HCT116 (cell line): ENCODE data around the gene TMEM150A. TPM values are rescaled to one million over a fixed set of nuclear protein-coding genes. Genes with fewer than 3 reads are reported as not detected.

ENCODE experiments used
- ATAC-seq: fragments of 200-7000 bp; cut with Tn5 transposase; 2 replicates; pipeline ENCODE4 v1.9.1; 2020; ENCODE audit warnings: mild to moderate bottlenecking, moderate library complexity
- BruUV-seq: library from RNA; stranded (reverse); fragments of 400-500 nt; replicated peaks from 2 replicates; lab custom pipeline; 2021; lab: Mats Ljungman, UMichigan
- CTCF ChIA-PET: fragments of 300-600 bp; sonication (Branson Sonifier 250); formaldehyde crosslinking; loops from one replicate; lab custom pipeline; 2021; ENCODE audit warnings: antibody characterized with exemption; lab: Charles Lee
- POLR2A ChIA-PET: fragments of 300-600, 350-600 bp; sonication (Branson Sonifier 250); formaldehyde crosslinking; loops from one replicate; lab custom pipeline; 2021; ENCODE audit warnings: antibody characterized with exemption; lab: Charles Lee
- RAD21 ChIA-PET, 2 experiments: fragments of 300-600 bp; sonication (Branson Sonifier 250); formaldehyde crosslinking; loops; one replicate each; lab custom pipeline; 2023; ENCODE audit warnings: low total read pairs in 2 of 2; ENCODE audit not compliant: uncharacterized antibody in 2 of 2, unreplicated experiment in 2 of 2, low non-redundant PET in 1 of 2; lab: Charles Lee
- DNase-seq: peaks from one replicate; pipeline ENCODE4 v3.0.0-alpha.2; 2010; ENCODE audit warnings: low read depth, low spot score
- H2AFZ ChIP-seq: fragments of 200-600 bp; shearing (Covaris generic), sonication (generic); 2 replicates; pipeline ENCODE4 v1.6.1; 2017; ENCODE audit warnings: low read depth, mixed run types, mixed read lengths, antibody characterized with exemption, low read length; ENCODE audit not compliant: poor library complexity, severe bottlenecking
- H3K27ac ChIP-seq: 2 replicates; pipeline ENCODE4 v1.5.1; 2012; ENCODE audit warnings: low read depth, low read length
- H3K27me3 ChIP-seq: fragments of 200-600 bp; sonication (generic); 2 replicates; pipeline ENCODE4 v1.6.1; 2016; ENCODE audit warnings: mixed run types, low read length, mixed read lengths; ENCODE audit not compliant: insufficient read depth
- H3K36me3 ChIP-seq, 2 experiments: fragments of 200-500 bp in 1 of 2; fragments of 200-600 bp in 1 of 2; sonication (Bioruptor generic) in 1 of 2; sonication (generic) in 1 of 2; 2 replicates each; pipeline versions ENCODE4 v1.5.1 to v1.6.1; 2014 to 2016; ENCODE audit warnings: low read length in 2 of 2, inconsistent platforms in 1 of 2, mixed read lengths in 1 of 2, mixed run types in 1 of 2; ENCODE audit not compliant: insufficient read depth in 2 of 2, control insufficient read depth in 1 of 2
- H3K4me1 ChIP-seq, 2 experiments: fragments of 200-600 bp in 1 of 2; sonication (generic) in 1 of 2; 2 replicates each; pipeline versions ENCODE4 v1.5.1 to v1.6.1; 2012 to 2017; ENCODE audit warnings: low read length in 2 of 2, inconsistent platforms in 1 of 2, mild to moderate bottlenecking in 1 of 2, mixed read lengths in 1 of 2, mixed run types in 1 of 2, moderate library complexity in 1 of 2; ENCODE audit not compliant: insufficient read depth in 2 of 2, control insufficient read depth in 1 of 2
- H3K4me2 ChIP-seq: fragments of 200-600 bp; sonication (generic); 2 replicates; pipeline ENCODE4 v1.6.1; 2017; ENCODE audit warnings: mixed run types, low read length, mixed read lengths
- H3K4me3 ChIP-seq, 2 experiments: fragments of 200-600 bp in 1 of 2; sonication (generic) in 1 of 2; replicated peaks in 1 of 2; 2 replicates each; pipeline ENCODE4 v1.5.1; 2011 to 2016; ENCODE audit warnings: low read length in 2 of 2, control low read depth in 1 of 2, low read depth in 1 of 2, mild to moderate bottlenecking in 1 of 2, mixed read lengths in 1 of 2, mixed run types in 1 of 2
- H3K79me2 ChIP-seq: fragments of 200-600 bp; sonication (generic); 2 replicates; pipeline ENCODE4 v1.6.1; 2017; ENCODE audit warnings: mild to moderate bottlenecking, mixed run types, low read length, moderate library complexity, mixed read lengths; ENCODE audit not compliant: insufficient read depth
- H3K9ac ChIP-seq: fragments of 200-600 bp; sonication (generic); 2 replicates; pipeline ENCODE4 v1.6.1; 2016; ENCODE audit warnings: low read length, mixed read lengths
- H3K9me2 ChIP-seq: fragments of 200-600 bp; sonication (generic), shearing (Covaris generic); 2 replicates; pipeline ENCODE4 v1.6.1; 2017; ENCODE audit warnings: mixed run types, mild to moderate bottlenecking, moderate library complexity; ENCODE audit not compliant: insufficient read depth
- H3K9me3 ChIP-seq, 2 experiments: fragments of 200-500 bp in 1 of 2; fragments of 200-600 bp in 1 of 2; sonication (Bioruptor generic) in 1 of 2; sonication (generic) in 1 of 2; 2 replicates each; pipeline ENCODE4 v1.6.1; 2014 to 2017; ENCODE audit warnings: low read length in 2 of 2, mixed read lengths in 2 of 2, inconsistent platforms in 1 of 2, low read depth in 1 of 2, mild to moderate bottlenecking in 1 of 2, mixed run types in 1 of 2, moderate library complexity in 1 of 2; ENCODE audit not compliant: control insufficient read depth in 1 of 2, insufficient read depth in 1 of 2
- H4K20me1 ChIP-seq: fragments of 200-600 bp; sonication (generic), shearing (Covaris generic); 2 replicates; pipeline ENCODE4 v1.6.1; 2017; ENCODE audit warnings: mixed run types, mild to moderate bottlenecking, moderate library complexity; ENCODE audit not compliant: insufficient read depth
- CBX3 ChIP-seq: IDR thresholded peaks from 2 replicates; pipeline ENCODE4 v1.6.1; 2012; ENCODE audit warnings: low read depth
- EGR1 ChIP-seq: IDR thresholded peaks from 2 replicates; pipeline ENCODE4 v1.6.1; 2012; ENCODE audit warnings: low read depth
- EZH2 ChIP-seq: fragments of 200-600 bp; sonication (generic); IDR thresholded peaks from 2 replicates; pipeline ENCODE4 v1.6.1; 2017; ENCODE audit warnings: antibody characterized with exemption, mixed run types
- EZH2phosphoT487 ChIP-seq: fragments of 200-600 bp; IDR thresholded peaks from 2 replicates; pipeline ENCODE4 v1.6.1; 2018; ENCODE audit warnings: antibody characterized with exemption, borderline replicate concordance
- FOSL1 ChIP-seq: IDR thresholded peaks from 2 replicates; pipeline ENCODE4 v1.6.1; 2012; ENCODE audit warnings: low read depth
- JUND ChIP-seq: IDR thresholded peaks from 2 replicates; pipeline ENCODE4 v1.6.1; 2012
- POLR2A ChIP-seq: IDR thresholded peaks from 2 replicates; pipeline ENCODE4 v1.7.0; 2011; ENCODE audit warnings: borderline replicate concordance; ENCODE audit not compliant: insufficient read depth, insufficient read length; ENCODE audit errors: extremely low read depth
- POLR2AphosphoS5 ChIP-seq: IDR thresholded peaks from 2 replicates; pipeline ENCODE4 v1.6.1; 2011; ENCODE audit warnings: mild to moderate bottlenecking, low read depth, low read length, moderate library complexity
- SIN3A ChIP-seq: IDR thresholded peaks from 2 replicates; pipeline ENCODE4 v1.6.1; 2012; ENCODE audit warnings: low read depth
- SP1 ChIP-seq: IDR thresholded peaks from 2 replicates; pipeline ENCODE4 v1.6.1; 2012; ENCODE audit warnings: low read depth
- SRF ChIP-seq: IDR thresholded peaks from 2 replicates; pipeline ENCODE4 v1.6.1; 2012; ENCODE audit warnings: low read depth
- TCF7L2 ChIP-seq: IDR thresholded peaks from 2 replicates; pipeline ENCODE4 v1.7.0; 2011; ENCODE audit warnings: borderline replicate concordance, inconsistent platforms; ENCODE audit not compliant: insufficient read depth, insufficient read length; ENCODE audit errors: extremely low read depth
- ZFX ChIP-seq: fragments of 450-650 bp; IDR thresholded peaks from 2 replicates; pipeline ENCODE4 v1.6.1; 2017
- ZNF274 ChIP-seq: fragments of 200-500 bp; sonication (Bioruptor generic); IDR thresholded peaks from 2 replicates; pipeline ENCODE4 v1.6.1; 2014; ENCODE audit warnings: mild to moderate bottlenecking, low read depth, low read length, inconsistent platforms
- intact Hi-C: fragments of 100-400 bp; cut with micrococcal nuclease; formaldehyde crosslinking; loops from 2 replicates; pipeline ENCODE4 v1.10.0; 2022
- total RNA-seq: library from RNA; stranded (reverse); gene quantifications from one replicate; pipeline ENCODE4 v1.2.1, GENCODE V29; 2021; ENCODE audit not compliant: unreplicated experiment
- TF ChIP-seq, protein P1 (sequence below): IDR thresholded peaks from 2 replicates; pipeline ENCODE4 v1.6.1; 2012; ENCODE audit warnings: low read depth
- TF ChIP-seq, protein P2 (sequence below): IDR thresholded peaks from 2 replicates; pipeline ENCODE4 v1.6.1; 2012
- TF ChIP-seq, protein P3 (sequence below): IDR thresholded peaks from 2 replicates; pipeline ENCODE4 v1.6.1; 2011; ENCODE audit warnings: mild to moderate bottlenecking, low read length, moderate library complexity; ENCODE audit not compliant: insufficient replicate concordance; ENCODE audit errors: extremely low read depth
- TF ChIP-seq, protein P4 (sequence below): IDR thresholded peaks from 2 replicates; pipeline ENCODE4 v1.6.1; 2012

TMEM150A gene
- total RNA-seq, 1 experiment from 2014 or later, result 9.9 TPM

DNA sequence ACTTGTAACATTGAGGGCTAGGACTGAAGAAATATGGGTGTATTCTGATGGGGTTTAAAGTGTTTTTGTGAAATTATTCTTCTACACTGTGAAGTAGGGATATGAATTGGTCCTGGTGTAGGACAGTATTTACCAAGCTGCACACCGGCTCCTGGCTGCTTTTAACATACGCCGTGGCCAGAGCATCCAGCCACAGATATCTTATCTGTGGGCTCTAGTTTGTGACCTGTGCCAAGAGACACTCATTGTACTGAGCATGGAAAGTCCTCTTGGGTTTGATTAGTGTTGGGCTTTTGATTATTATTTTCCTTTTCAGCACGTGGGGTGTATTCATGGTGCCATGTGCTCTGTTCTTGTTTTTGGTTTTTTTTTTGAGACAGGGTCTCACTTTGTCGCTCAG is 21.5 kb upstream of the TMEM150A start (continued):
- TF ChIP-seq, protein P1, sequence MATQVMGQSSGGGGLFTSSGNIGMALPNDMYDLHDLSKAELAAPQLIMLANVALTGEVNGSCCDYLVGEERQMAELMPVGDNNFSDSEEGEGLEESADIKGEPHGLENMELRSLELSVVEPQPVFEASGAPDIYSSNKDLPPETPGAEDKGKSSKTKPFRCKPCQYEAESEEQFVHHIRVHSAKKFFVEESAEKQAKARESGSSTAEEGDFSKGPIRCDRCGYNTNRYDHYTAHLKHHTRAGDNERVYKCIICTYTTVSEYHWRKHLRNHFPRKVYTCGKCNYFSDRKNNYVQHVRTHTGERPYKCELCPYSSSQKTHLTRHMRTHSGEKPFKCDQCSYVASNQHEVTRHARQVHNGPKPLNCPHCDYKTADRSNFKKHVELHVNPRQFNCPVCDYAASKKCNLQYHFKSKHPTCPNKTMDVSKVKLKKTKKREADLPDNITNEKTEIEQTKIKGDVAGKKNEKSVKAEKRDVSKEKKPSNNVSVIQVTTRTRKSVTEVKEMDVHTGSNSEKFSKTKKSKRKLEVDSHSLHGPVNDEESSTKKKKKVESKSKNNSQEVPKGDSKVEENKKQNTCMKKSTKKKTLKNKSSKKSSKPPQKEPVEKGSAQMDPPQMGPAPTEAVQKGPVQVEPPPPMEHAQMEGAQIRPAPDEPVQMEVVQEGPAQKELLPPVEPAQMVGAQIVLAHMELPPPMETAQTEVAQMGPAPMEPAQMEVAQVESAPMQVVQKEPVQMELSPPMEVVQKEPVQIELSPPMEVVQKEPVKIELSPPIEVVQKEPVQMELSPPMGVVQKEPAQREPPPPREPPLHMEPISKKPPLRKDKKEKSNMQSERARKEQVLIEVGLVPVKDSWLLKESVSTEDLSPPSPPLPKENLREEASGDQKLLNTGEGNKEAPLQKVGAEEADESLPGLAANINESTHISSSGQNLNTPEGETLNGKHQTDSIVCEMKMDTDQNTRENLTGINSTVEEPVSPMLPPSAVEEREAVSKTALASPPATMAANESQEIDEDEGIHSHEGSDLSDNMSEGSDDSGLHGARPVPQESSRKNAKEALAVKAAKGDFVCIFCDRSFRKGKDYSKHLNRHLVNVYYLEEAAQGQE, result no peak
- TF ChIP-seq ZFX (no peak), EZH2 (no peak), SRF (no peak)
- TF ChIP-seq, protein P2, sequence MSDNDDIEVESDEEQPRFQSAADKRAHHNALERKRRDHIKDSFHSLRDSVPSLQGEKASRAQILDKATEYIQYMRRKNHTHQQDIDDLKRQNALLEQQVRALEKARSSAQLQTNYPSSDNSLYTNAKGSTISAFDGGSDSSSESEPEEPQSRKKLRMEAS, result no peak

DNA sequence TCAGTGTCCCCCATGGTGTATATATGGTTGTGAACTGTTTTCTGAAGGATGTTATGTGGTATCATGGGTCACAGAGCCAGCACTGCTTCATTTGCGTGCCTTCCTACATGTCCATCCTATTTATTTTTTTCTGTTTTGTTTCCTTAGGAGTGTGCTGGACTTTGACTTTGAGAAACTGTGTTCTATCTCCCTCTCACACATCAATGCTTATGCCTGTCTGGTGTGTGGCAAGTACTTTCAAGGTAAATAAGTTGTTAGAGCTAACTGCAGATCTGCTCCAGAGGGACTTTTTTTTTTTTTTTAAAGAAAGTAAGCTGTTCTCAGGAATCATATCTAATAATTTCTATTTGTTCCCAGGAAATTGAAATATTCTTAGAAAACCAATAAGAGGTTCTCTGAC is 18.8 kb upstream of the TMEM150A start:
- Histone ChIP-seq H3K9me2 (no peaks in the 10 kb centered on the region), H3K9me3 (no peaks in the 10 kb centered on the region), H3K9ac (no peak overlapping the region), H3K79me2 (peaks cover 85% of the 10 kb centered on the region), H4K20me1 (no peaks in the 10 kb centered on the region), H3K36me3 (peaks cover 57 to 65% of the 10 kb centered on the region in 2 experiments), H3K27ac (no peak overlapping the region), H3K4me2 (no peak overlapping the region), H3K4me1 (peaks cover 8 to 11% of the 10 kb centered on the region in 2 experiments; a peak in 3 of 4 replicates), H3K27me3 (no peaks in the 10 kb centered on the region), H3K4me3 (no peak overlapping the region), H2AFZ (no peak overlapping the region)
- no peak for ATAC-seq
- ChIA-PET POLR2A (no interaction called here), RAD21 (no interaction called here), CTCF (interaction anchor here (1.9 to 2.0 kb wide), 2 partner anchors 16 to 17 kb away, joined by 7 to 12 read pairs; no protein-coding TSS in a partner anchor)
- intact Hi-C loops, result no loop called here
- no peak for DNase-seq
- no TSS peak for BruUV-seq
- TF ChIP-seq JUND (no peak), POLR2A (no peak), EZH2phosphoT487 (no peak), SRF (no peak), ZFX (no peak), CBX3 (no peak), POLR2AphosphoS5 (no peak), SIN3A (no peak), EZH2 (no peak), EGR1 (no peak), ZNF274 (no peak), TCF7L2 (no peak), SP1 (no peak), FOSL1 (no peak)
- TF ChIP-seq, protein P3, sequence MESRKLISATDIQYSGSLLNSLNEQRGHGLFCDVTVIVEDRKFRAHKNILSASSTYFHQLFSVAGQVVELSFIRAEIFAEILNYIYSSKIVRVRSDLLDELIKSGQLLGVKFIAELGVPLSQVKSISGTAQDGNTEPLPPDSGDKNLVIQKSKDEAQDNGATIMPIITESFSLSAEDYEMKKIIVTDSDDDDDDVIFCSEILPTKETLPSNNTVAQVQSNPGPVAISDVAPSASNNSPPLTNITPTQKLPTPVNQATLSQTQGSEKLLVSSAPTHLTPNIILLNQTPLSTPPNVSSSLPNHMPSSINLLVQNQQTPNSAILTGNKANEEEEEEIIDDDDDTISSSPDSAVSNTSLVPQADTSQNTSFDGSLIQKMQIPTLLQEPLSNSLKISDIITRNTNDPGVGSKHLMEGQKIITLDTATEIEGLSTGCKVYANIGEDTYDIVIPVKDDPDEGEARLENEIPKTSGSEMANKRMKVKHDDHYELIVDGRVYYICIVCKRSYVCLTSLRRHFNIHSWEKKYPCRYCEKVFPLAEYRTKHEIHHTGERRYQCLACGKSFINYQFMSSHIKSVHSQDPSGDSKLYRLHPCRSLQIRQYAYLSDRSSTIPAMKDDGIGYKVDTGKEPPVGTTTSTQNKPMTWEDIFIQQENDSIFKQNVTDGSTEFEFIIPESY, result no peak
- TF ChIP-seq, protein P2, result no peak
- TF ChIP-seq, protein P4, sequence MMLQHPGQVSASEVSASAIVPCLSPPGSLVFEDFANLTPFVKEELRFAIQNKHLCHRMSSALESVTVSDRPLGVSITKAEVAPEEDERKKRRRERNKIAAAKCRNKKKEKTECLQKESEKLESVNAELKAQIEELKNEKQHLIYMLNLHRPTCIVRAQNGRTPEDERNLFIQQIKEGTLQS, result no peak
